ENCODE data around the gene ANO7. TPM values are rescaled to one million over a fixed set of nuclear protein-coding genes. Genes with fewer than 3 reads are reported as not detected.

The ANO7 gene
- total and polyA plus RNA-seq, 2 of the 13 experiments (the other 11 are each of a cell fraction or from before 2014, with no cell fraction given), result 4.1 to 4.9 TPM

GRCh38 chr2:241255542-241256167 is 67.2 kb downstream of the ANO7 start:
- H4K20me1 ChIP-seq (ENCODE audit: insufficient read depth, low read length), result peaks cover 52% of the 10 kb centered on the region
- BruUV-seq (replicated peaks), result TSS peak; percentile 3
- no peak for FAIRE-seq

GRCh38 chr2:241256168-241256545 is 67.7 kb downstream of the ANO7 start:
- CTCF ChIA-PET (ENCODE audit: low intra/inter-chr PET ratio, low total read pairs), result no interaction called here
- BruUV-seq (replicated peaks), result no TSS peak
- no peak overlapping the region for H3K4me2 ChIP-seq (ENCODE audit: low read depth, low read length)
- intact Hi-C loops (cut with micrococcal nuclease; ENCODE audit: unreplicated experiment) (no loop called here), in situ Hi-C loops (cut with HindIII; ENCODE audit: extremely low pct_ligation_motif_present, low pct_unique_long_range_greater_than_20kb) (no loop called here)
- TF ChIP-seq NFRKB (IDR thresholded peaks at IDR 0.05) (no peak), ZNF883 (CRISPR knock-in tag; IDR thresholded peaks at IDR 0.05; ENCODE audit: not compliant biosample characterization) (no peak), NFIC (IDR thresholded peaks at IDR 0.05; ENCODE audit: low read length) (no peak), MTA3 (CRISPR knock-in tag; IDR thresholded peaks at IDR 0.05) (no peak), KDM2A (CRISPR knock-in tag; IDR thresholded peaks at IDR 0.05; ENCODE audit: borderline replicate concordance, low read depth) (no peak), ZNF317 (CRISPR knock-in tag; IDR thresholded peaks at IDR 0.05) (no peak), ZBTB49 (CRISPR knock-in tag; IDR thresholded peaks at IDR 0.05; ENCODE audit: borderline replicate concordance) (no peak), CAMTA2 (CRISPR knock-in tag; IDR thresholded peaks at IDR 0.05; ENCODE audit: borderline replicate concordance) (no peak), YEATS2 (CRISPR knock-in tag; IDR thresholded peaks at IDR 0.05; ENCODE audit: borderline replicate concordance) (no peak), RXRB (CRISPR knock-in tag; IDR thresholded peaks at IDR 0.05; ENCODE audit: borderline replicate concordance) (no peak), MXD4 (CRISPR knock-in tag; IDR thresholded peaks at IDR 0.05) (no peak)
- peaks cover 54% of the 10 kb centered on the region for H4K20me1 ChIP-seq (ENCODE audit: insufficient read depth, low read length)
- peaks cover 64 to 95% of the 10 kb centered on the region in 2 experiments for H3K36me3 ChIP-seq (replicated peaks in 1 of 2; ENCODE audit: control insufficient read depth in 1 of 2, insufficient read depth in 2 of 2, low read length in 2 of 2)
- ATAC-seq (no peak), DNase-seq (ENCODE audit: low spot score) (no peak), FAIRE-seq (no peak)
- H3K79me2 ChIP-seq (ENCODE audit: insufficient read depth, low read length), result peaks cover 37% of the 10 kb centered on the region
- H3K4me3 ChIP-seq (replicated peaks in 1 of 3; ENCODE audit: insufficient read depth in 1 of 3, low read depth in 2 of 3, low read length in 3 of 3), result no peak overlapping the region
- no peaks in the 10 kb centered on the region for H3K9me3 ChIP-seq (ENCODE audit: low read length)
- H3K9ac ChIP-seq (ENCODE audit: insufficient read depth, low read depth, low read length), result no peak overlapping the region
- H3K27ac ChIP-seq (ENCODE audit: extremely low read length, insufficient read depth, low read length), result no peak overlapping the region
- no peaks in the 10 kb centered on the region for H3K27me3 ChIP-seq (ENCODE audit: control insufficient read depth in 1 of 2, insufficient read depth in 2 of 2, low read length in 2 of 2)
- peaks cover 26% of the 10 kb centered on the region for H3K4me1 ChIP-seq (ENCODE audit: insufficient read depth, low read length)
- no peak overlapping the region for H2AFZ ChIP-seq (ENCODE audit: low read length)
- POLR2A ChIA-PET, result no interaction called here
- WGBS (ENCODE audit: low lambda C conversion rate), result 98% methylated on average over 10 of the region's 11 CpGs

More at GRCh38 chr2:241255542-241256167, 67.2 kb downstream of the ANO7 start:
- Histone ChIP-seq H3K4me2 (ENCODE audit: low read depth, low read length) (no peak overlapping the region), H3K79me2 (ENCODE audit: insufficient read depth, low read length) (peaks cover 34% of the 10 kb centered on the region), H3K4me3 (replicated peaks in 1 of 3; ENCODE audit: insufficient read depth in 1 of 3, low read depth in 2 of 3, low read length in 3 of 3) (no peak overlapping the region), H3K27me3 (ENCODE audit: control insufficient read depth in 1 of 2, insufficient read depth in 2 of 2, low read length in 2 of 2) (no peaks in the 10 kb centered on the region), H3K9me3 (ENCODE audit: low read length) (no peaks in the 10 kb centered on the region), H3K36me3 (replicated peaks in 1 of 2; ENCODE audit: control insufficient read depth in 1 of 2, insufficient read depth in 2 of 2, low read length in 2 of 2) (peaks cover 64 to 95% of the 10 kb centered on the region in 2 experiments), H2AFZ (ENCODE audit: low read length) (no peak overlapping the region), H3K4me1 (ENCODE audit: insufficient read depth, low read length) (peaks cover 26% of the 10 kb centered on the region), H3K27ac (ENCODE audit: extremely low read length, insufficient read depth, low read length) (peak overlapping the region; percentile 26), H3K9ac (ENCODE audit: insufficient read depth, low read depth, low read length) (no peak overlapping the region)
- WGBS (ENCODE audit: low lambda C conversion rate), result 88% methylated on average over 13 of the region's 13 CpGs
- ATAC-seq (peak; percentile 7; the same call in 2 of the 3 replicates), DNase-seq (ENCODE audit: low spot score) (no peak)
- intact Hi-C loops (cut with micrococcal nuclease; ENCODE audit: unreplicated experiment) (no loop called here), in situ Hi-C loops (cut with HindIII; ENCODE audit: extremely low pct_ligation_motif_present, low pct_unique_long_range_greater_than_20kb) (no loop called here)
- POLR2A ChIA-PET, result interaction anchor here (1.2 kb wide), 1 partner anchor 59 kb away, joined by 4 read pairs; the partner anchor contains the start of genes HDLBP and SEPTIN2
- CTCF ChIA-PET (ENCODE audit: low intra/inter-chr PET ratio, low total read pairs), result no interaction called here
- TF ChIP-seq ZNF724P (CRISPR knock-in tag; IDR thresholded peaks at IDR 0.05; ENCODE audit: borderline replicate concordance), result 0 out of 2 replicates have a peak, but pooled peaks have one; percentile 29
- no peak for TF ChIP-seq CHD2 (IDR thresholded peaks at IDR 0.05; ENCODE audit: low read depth, low read length)
